WTC11 (cell line): ENCODE results near the gene SORCS2.

Source experiments
- FOXK1 ChIP-seq: sonication (generic); formaldehyde crosslinking; IDR thresholded peaks from 2 replicates; pipeline ENCODE4 v1.8.0; 2022; ENCODE audit warnings: mild to moderate bottlenecking, moderate library complexity, missing genetic modification reagents
- NR1H2 ChIP-seq: sonication (generic); formaldehyde crosslinking; IDR thresholded peaks from 2 replicates; pipeline ENCODE4 v1.9.0; 2021; ENCODE audit warnings: mild to moderate bottlenecking, moderate library complexity, missing genetic modification reagents
- RELA ChIP-seq: sonication (generic); formaldehyde crosslinking; IDR thresholded peaks from 2 replicates; pipeline ENCODE4 v1.8.1; 2022; ENCODE audit warnings: missing genetic modification reagents, mild to moderate bottlenecking, borderline replicate concordance
- SOX15 ChIP-seq: fragments of 250-450 bp; sonication (Bioruptor Pico); IDR thresholded peaks from 2 replicates; pipeline ENCODE4 v1.9.0; 2021; ENCODE audit warnings: mild to moderate bottlenecking
- TEAD4 ChIP-seq: sonication (generic); formaldehyde crosslinking; IDR thresholded peaks from 2 replicates; pipeline ENCODE4 v1.8.0; 2022; ENCODE audit warnings: mild to moderate bottlenecking, missing genetic modification reagents
- TF ChIP-seq, protein P1 (sequence below): fragments of 200-600 bp; IDR thresholded peaks from 2 replicates; pipeline ENCODE4 v1.8.0; 2022; ENCODE audit warnings: antibody characterized with exemption
- TF ChIP-seq, protein P2 (sequence below): sonication (generic); formaldehyde crosslinking; IDR thresholded peaks from 2 replicates; pipeline ENCODE4 v1.8.1; 2022; ENCODE audit warnings: low read depth, missing genetic modification reagents, borderline replicate concordance
- TF ChIP-seq, protein P3 (sequence below): sonication (generic); formaldehyde crosslinking; IDR thresholded peaks from 2 replicates; pipeline ENCODE4 v1.8.1; 2023; ENCODE audit warnings: mild to moderate bottlenecking, missing genetic modification reagents, moderate library complexity
- TF ChIP-seq, protein P4 (sequence below): sonication (generic); formaldehyde crosslinking; IDR thresholded peaks from 2 replicates; pipeline ENCODE4 v1.8.0; 2023; ENCODE audit warnings: missing genetic modification reagents

DNA sequence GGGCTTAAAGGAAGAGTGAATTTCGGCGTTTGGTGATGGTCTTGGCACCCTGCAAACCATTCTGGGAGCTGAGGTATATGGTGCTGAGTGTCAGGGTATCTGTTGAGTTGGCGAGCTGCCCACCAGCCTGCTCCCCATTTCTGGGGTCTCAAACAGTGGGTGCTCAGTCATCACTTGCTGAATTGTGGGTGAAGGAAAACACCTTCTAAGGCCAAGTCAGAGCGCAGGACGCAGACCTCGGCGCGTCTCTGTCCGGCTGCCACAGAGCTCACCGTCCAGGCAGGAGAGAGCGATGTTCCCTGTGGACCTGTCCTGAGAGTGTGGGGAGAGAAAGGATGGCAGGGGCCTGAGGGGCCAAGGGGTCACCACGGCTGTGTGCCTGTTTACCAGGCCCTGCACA, 111.2 kb downstream of the SORCS2 start:
- TF ChIP-seq, protein P1, sequence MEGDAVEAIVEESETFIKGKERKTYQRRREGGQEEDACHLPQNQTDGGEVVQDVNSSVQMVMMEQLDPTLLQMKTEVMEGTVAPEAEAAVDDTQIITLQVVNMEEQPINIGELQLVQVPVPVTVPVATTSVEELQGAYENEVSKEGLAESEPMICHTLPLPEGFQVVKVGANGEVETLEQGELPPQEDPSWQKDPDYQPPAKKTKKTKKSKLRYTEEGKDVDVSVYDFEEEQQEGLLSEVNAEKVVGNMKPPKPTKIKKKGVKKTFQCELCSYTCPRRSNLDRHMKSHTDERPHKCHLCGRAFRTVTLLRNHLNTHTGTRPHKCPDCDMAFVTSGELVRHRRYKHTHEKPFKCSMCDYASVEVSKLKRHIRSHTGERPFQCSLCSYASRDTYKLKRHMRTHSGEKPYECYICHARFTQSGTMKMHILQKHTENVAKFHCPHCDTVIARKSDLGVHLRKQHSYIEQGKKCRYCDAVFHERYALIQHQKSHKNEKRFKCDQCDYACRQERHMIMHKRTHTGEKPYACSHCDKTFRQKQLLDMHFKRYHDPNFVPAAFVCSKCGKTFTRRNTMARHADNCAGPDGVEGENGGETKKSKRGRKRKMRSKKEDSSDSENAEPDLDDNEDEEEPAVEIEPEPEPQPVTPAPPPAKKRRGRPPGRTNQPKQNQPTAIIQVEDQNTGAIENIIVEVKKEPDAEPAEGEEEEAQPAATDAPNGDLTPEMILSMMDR, result no peak
- TF ChIP-seq RELA (CRISPR knock-in tag), result no peak
- TF ChIP-seq, protein P2, sequence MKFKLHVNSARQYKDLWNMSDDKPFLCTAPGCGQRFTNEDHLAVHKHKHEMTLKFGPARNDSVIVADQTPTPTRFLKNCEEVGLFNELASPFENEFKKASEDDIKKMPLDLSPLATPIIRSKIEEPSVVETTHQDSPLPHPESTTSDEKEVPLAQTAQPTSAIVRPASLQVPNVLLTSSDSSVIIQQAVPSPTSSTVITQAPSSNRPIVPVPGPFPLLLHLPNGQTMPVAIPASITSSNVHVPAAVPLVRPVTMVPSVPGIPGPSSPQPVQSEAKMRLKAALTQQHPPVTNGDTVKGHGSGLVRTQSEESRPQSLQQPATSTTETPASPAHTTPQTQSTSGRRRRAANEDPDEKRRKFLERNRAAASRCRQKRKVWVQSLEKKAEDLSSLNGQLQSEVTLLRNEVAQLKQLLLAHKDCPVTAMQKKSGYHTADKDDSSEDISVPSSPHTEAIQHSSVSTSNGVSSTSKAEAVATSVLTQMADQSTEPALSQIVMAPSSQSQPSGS (CRISPR knock-in tag), result no peak
- no peak for TF ChIP-seq NR1H2 (CRISPR knock-in tag)
- TF ChIP-seq, protein P3, sequence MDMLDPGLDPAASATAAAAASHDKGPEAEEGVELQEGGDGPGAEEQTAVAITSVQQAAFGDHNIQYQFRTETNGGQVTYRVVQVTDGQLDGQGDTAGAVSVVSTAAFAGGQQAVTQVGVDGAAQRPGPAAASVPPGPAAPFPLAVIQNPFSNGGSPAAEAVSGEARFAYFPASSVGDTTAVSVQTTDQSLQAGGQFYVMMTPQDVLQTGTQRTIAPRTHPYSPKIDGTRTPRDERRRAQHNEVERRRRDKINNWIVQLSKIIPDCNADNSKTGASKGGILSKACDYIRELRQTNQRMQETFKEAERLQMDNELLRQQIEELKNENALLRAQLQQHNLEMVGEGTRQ (CRISPR knock-in tag), result no peak
- TF ChIP-seq TEAD4 (CRISPR knock-in tag), result no peak
- TF ChIP-seq SOX15, result no peak
- TF ChIP-seq, protein P4, sequence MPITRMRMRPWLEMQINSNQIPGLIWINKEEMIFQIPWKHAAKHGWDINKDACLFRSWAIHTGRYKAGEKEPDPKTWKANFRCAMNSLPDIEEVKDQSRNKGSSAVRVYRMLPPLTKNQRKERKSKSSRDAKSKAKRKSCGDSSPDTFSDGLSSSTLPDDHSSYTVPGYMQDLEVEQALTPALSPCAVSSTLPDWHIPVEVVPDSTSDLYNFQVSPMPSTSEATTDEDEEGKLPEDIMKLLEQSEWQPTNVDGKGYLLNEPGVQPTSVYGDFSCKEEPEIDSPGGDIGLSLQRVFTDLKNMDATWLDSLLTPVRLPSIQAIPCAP (CRISPR knock-in tag), result no peak
- TF ChIP-seq FOXK1, result no peak
